Neutrophil (primary cell): Measurements from ENCODE around the gene RASSF8.

Experiments used
- H3K27ac ChIP-seq: fragments of 200-600 bp; sonication (generic); 2 replicates; pipeline ENCODE4 v1.5.1; 2016; ENCODE audit warnings: mild to moderate bottlenecking, moderate library complexity
- H3K27me3 ChIP-seq: fragments of 200-600 bp; sonication (generic); 2 replicates; pipeline ENCODE4 v1.6.0; 2016; ENCODE audit warnings: mild to moderate bottlenecking
- H3K36me3 ChIP-seq: fragments of 200-600 bp; sonication (generic); 2 replicates; pipeline ENCODE4 v1.5.1; 2017
- H3K4me1 ChIP-seq, 2 experiments: fragments of 200-600 bp in 1 of 2; sonication (generic) in 1 of 2; 1 replicate in 1 of 2; 2 replicates in 1 of 2; pipeline versions ENCODE4 v1.5.1 to v1.6.1; 2013 to 2016; ENCODE audit warnings: low read depth in 1 of 2, low read length in 1 of 2, mild to moderate bottlenecking in 1 of 2, moderate library complexity in 1 of 2; ENCODE audit not compliant: control insufficient read depth in 1 of 2, insufficient read depth in 1 of 2
- H3K4me3 ChIP-seq, 2 experiments: fragments of 200-600 bp in 1 of 2; sonication (generic) in 1 of 2; 1 replicate in 1 of 2; 2 replicates in 1 of 2; pipeline ENCODE4 v1.5.1; 2013 to 2016; ENCODE audit warnings: low read depth in 1 of 2, low read length in 1 of 2, mild to moderate bottlenecking in 1 of 2, moderate library complexity in 1 of 2
- H3K9me3 ChIP-seq: fragments of 200-600 bp; sonication (generic); 2 replicates; pipeline ENCODE4 v1.5.1; 2016
- CTCF ChIP-seq: fragments of 200-600 bp; sonication (generic); IDR thresholded peaks from 2 replicates; pipeline ENCODE4 v1.5.1; 2016; ENCODE audit warnings: antibody characterized with exemption

The RASSF8 gene

GRCh38 chr12:26124446-26125399 is 166.2 kb downstream of the RASSF8 start, which contains the start of gene BHLHE41:
Gene BHLHE41 (minus strand): TSS chr12:26125037. CDS start chr12:26124779, 258 bp downstream.
- peak within 1 kb of the TSS; percentile 40 to 57 for H3K4me3 ChIP-seq
- no peak for TF ChIP-seq CTCF
- no peak within 1 kb of the TSS for H3K27ac ChIP-seq
- peaks cover 100% of the 10 kb centered on the region for H3K27me3 ChIP-seq
- H3K36me3 ChIP-seq, result no peaks in the 10 kb centered on the region
- H3K4me1 ChIP-seq, result peaks cover 34 to 45% of the 10 kb centered on the region in 2 experiments
- no peaks in the 10 kb centered on the region for H3K9me3 ChIP-seq

GRCh38 chr12:26125400-26126339 is 167.2 kb downstream of the RASSF8 start:
- peak overlapping the region; percentile 40 to 57 for H3K4me3 ChIP-seq
- H3K4me1 ChIP-seq, result peaks cover 34 to 45% of the 10 kb centered on the region in 2 experiments
- no peaks in the 10 kb centered on the region for H3K36me3 ChIP-seq
- no peak overlapping the region for H3K27ac ChIP-seq
- no peaks in the 10 kb centered on the region for H3K9me3 ChIP-seq
- no peak for TF ChIP-seq CTCF
- H3K27me3 ChIP-seq, result peaks cover 100% of the 10 kb centered on the region

- peaks cover 34 to 44% of the 10 kb centered on the region in 2 experiments for H3K4me1 ChIP-seq
- no peak for TF ChIP-seq CTCF
- H3K27ac ChIP-seq, result no peak overlapping the region
- no peaks in the 10 kb centered on the region for H3K36me3 ChIP-seq
- H3K4me3 ChIP-seq, result peak overlapping the region; percentile 40 to 57
- no peaks in the 10 kb centered on the region for H3K9me3 ChIP-seq
- peaks cover 100% of the 10 kb centered on the region for H3K27me3 ChIP-seq
Observed at GRCh38 chr12:26126340-26127284, 168.1 kb downstream of the RASSF8 start.

GRCh38 chr12:26127404-26127803 is 168.9 kb downstream of the RASSF8 start:
- Histone ChIP-seq H3K27ac (no peak overlapping the region), H3K4me1 (peaks cover 30 to 37% of the 10 kb centered on the region in 2 experiments), H3K36me3 (no peaks in the 10 kb centered on the region), H3K27me3 (peaks cover 100% of the 10 kb centered on the region), H3K4me3 (no peak overlapping the region), H3K9me3 (no peaks in the 10 kb centered on the region)
- TF ChIP-seq CTCF, result no peak
